NCI-H345 treated with DMSO at 0.1 percent for 48 hours (cell line): ENCODE results near the gene MBOAT2.
"Not testable (repeated sequence)": the region's sequence is repeated elsewhere in the genome, so short reads cannot be mapped to it uniquely, and the experiment has no call there.

Experiments
- DNase-seq: peaks from one replicate; lab custom pipeline; 2025; ENCODE audit not compliant: unreplicated experiment; lab: John Stamatoyannopoulos, UW

Gene MBOAT2

DNA sequence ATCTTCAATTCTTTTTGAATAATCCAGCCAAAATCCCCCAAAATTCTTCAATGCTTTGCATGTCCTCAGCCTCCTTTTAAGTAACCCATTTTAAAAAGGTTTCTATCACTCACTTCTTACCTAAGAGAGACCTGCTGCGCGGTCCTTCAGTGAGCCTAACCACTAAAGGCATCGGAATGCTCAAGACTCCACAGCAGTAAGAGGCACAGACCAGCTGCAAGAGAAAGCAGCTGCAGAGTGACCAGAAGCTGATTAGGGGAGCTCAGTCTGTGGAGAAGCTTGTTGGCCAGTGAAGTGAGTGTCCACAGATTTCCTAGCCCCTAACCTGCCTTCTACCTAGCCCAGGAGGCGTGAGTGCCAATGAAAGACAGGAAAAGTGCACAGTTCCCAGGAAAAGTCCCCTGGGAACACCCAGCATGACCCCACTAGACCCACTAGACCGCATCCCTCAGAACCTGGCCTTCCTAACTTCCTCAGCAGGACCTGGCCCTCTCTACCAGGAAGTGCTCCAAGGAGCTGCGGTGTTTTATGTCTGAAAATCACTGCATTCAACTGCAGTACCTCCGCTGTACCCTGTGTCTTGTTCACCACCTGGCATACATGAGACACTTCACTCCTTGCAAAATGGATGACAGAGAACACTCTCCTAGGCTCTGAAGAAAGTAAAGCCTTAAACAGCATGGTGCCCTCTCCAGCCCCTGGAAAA, 10.1 kb downstream of the MBOAT2 start:
- DNase-seq: no peak

- no peak for DNase-seq
Observed at GRCh38 chr2:8992643-8993042, 10.8 kb downstream of the MBOAT2 start.

- DNase-seq: no peak
Observed at GRCh38 chr2:8989536-8990079, 13.9 kb downstream of the MBOAT2 start.

- no peak for DNase-seq
Observed at GRCh38 chr2:8987410-8987809, 16.1 kb downstream of the MBOAT2 start.

- no peak for DNase-seq
Observed at GRCh38 chr2:8986327-8986976, 17.0 kb downstream of the MBOAT2 start.

- DNase-seq: no peak
Observed at GRCh38 chr2:8985561-8986326, 17.7 kb downstream of the MBOAT2 start.

GRCh38 chr2:8984855-8985254, 18.6 kb downstream of the MBOAT2 start:
- DNase-seq: no peak

GRCh38 chr2:8984157-8984556, 19.3 kb downstream of the MBOAT2 start:
- no peak for DNase-seq

- DNase-seq: no peak
Observed at GRCh38 chr2:8983571-8983970, 19.9 kb downstream of the MBOAT2 start.

DNA sequence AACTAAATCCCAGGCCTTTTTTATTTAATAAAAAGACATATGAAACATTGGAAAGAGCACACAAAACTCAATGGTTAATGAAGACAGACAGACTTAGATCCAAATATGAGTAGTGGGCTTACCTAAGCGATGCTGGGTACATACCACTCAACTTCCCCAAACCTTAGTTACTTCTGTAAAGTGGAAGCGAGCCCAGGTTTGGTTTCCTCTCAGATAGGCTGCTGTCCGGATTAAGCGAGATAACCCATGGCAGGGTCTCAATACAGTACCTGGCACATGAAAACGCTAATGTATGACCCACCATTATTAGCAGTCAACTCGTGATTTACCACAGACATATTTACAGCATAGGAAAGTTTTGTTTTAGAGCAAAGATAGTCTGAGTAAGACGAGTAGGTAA, 21.6 kb downstream of the MBOAT2 start:
- DNase-seq: no peak

- no peak for DNase-seq
Observed at GRCh38 chr2:8980096-8980495, 23.4 kb downstream of the MBOAT2 start.

GRCh38 chr2:8977758-8978157, 25.7 kb downstream of the MBOAT2 start:
- DNase-seq: no peak

- no peak for DNase-seq
Observed at GRCh38 chr2:8976442-8977259, 26.8 kb downstream of the MBOAT2 start.

- no peak for DNase-seq
Observed at GRCh38 chr2:8974016-8974415, 29.5 kb downstream of the MBOAT2 start.

DNA sequence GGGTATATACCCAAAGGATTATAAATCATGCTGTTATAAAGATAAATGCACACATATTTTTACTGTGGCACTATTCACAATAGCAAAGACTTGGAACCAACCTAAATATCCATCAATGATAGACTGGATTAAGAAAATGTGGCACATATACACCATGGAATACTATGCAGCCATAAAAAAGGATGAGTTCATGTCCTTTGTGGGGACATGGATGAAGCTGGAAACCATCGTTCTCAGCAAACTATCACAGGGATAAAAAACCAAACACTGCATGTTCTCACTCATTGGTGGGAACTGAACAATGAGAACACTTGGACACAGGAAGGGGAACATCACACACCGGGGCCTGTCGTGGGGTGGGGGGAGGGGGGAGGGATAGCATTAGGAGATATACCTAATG, 30.5 kb downstream of the MBOAT2 start:
- not testable (repeated sequence) for DNase-seq

GRCh38 chr2:8972535-8972934, 30.9 kb downstream of the MBOAT2 start:
- DNase-seq: not testable (repeated sequence)

DNA sequence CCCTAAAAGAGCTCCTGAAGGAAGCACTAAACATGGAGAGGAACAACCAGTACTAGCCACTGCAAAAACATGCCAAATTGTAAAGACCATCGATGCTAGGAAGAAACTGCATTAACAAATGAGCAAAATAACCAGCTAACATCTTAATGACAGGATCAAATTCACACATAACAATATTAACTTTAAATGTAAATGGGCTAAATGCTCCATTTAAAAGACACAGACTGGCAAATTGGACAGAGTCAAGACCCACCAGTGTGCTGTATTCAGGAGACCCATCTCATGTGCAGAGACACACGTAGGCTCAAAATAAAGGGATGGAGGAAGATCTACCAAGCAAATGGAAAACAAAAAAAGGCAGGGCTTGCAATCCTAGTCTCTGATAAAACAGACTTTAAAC, 34.1 kb downstream of the MBOAT2 start:
- DNase-seq: not testable (repeated sequence)

- DNase-seq: no peak
Observed at GRCh38 chr2:8966123-8966908, 37.2 kb downstream of the MBOAT2 start.

DNA sequence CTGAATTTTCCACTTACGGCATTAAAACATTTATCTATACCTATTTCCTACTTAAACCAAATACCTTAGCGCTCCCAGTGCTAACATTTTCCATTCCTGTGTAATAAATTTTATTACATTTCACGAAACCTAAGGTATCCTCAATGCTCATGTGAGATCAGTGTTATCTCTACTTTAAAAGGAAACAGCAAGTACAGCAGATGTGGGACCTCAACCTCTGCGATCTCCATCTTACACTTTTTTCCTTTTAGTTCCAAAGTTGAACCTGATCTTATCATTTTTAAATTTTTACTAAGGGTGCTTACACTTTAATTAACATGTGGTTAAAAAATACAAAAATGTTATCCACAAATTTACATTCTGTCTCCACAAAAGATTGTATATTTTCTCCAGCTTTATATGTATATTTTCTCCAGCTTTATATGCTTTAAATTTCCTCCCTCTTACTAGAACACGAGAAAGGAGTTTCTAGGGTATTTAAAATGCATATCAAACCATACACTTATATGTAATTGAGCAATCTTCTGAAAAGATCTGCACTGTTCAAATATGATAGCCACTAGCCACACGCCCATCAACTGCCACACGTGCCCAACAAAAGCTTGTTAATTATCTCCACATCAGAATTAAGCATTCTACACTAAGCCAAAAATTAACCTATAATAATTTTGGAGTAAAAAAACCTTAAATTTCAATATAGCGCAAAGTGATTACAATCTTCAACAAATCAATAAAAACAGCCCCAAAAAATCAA, 38.1 kb downstream of the MBOAT2 start:
- DNase-seq: no peak
